ENCODE results near the gene TSPAN9. TPM values are rescaled to one million over a fixed set of nuclear protein-coding genes. Genes with fewer than 3 reads are reported as not detected.

TSPAN9 gene
- total RNA-seq, 1 donor from 2014 or later, result 40.9 TPM

DNA sequence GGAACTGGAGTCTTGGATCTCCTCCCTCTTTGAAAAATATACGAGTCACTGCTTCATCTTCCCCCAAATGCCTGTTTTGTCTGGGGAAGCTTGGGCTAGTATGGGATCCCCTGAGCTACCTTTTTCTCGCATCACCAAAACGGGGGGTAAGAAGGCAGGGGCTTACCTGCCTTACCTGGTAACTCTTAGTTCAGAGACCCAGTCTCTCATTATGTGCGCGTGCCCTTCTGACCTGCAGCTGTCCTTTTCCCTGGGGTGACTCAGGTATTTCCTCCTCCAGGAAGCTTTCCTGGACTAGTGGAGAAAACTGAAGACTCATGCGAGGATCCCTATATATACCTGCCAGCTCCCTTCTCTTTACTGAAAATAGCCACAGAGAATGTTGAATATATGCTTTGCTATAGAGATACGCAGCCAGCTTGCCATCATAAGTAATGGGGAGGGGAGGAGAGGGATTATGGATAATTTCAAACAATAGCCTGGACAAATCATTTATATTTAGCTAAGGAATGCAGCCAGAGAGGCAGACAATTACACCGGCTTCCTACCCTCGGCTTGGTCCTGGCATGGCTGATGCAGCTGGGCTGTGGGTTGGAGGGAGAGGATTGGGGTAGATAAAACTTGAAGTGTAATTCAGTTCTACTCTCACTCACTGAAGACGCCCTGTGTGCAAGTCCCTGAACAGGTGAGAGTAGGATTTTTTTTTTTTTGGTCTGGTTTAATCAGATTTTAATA, 1.1 kb downstream of the TSPAN9 start:
- Histone ChIP-seq H3K4me2 (ENCODE audit: low read length) (peak overlapping the region; percentile 92), H3K79me2 (ENCODE audit: insufficient read depth, low read length) (peaks cover 47% of the 10 kb centered on the region), H3K27me3 (ENCODE audit: insufficient read depth, low read length) (no peaks in the 10 kb centered on the region), H3K36me3 (ENCODE audit: insufficient read depth, low read length) (no peaks in the 10 kb centered on the region), H3K9me3 (ENCODE audit: insufficient read depth, low read depth, low read length) (no peaks in the 10 kb centered on the region), H3K4me3 (ENCODE audit: insufficient read depth, low read depth, low read length) (peak overlapping the region; percentile 67), H3K27ac (ENCODE audit: low read depth, low read length) (no peak overlapping the region), H2AFZ (ENCODE audit: low read depth, low read length) (peak overlapping the region; percentile 74), H3K4me1 (ENCODE audit: insufficient read depth, low read length) (peaks cover 27% of the 10 kb centered on the region), H4K20me1 (ENCODE audit: insufficient read depth, low read length) (peaks cover 32% of the 10 kb centered on the region), H3K9ac (ENCODE audit: low read length) (peak overlapping the region; percentile 85)
- TF ChIP-seq, protein P1, sequence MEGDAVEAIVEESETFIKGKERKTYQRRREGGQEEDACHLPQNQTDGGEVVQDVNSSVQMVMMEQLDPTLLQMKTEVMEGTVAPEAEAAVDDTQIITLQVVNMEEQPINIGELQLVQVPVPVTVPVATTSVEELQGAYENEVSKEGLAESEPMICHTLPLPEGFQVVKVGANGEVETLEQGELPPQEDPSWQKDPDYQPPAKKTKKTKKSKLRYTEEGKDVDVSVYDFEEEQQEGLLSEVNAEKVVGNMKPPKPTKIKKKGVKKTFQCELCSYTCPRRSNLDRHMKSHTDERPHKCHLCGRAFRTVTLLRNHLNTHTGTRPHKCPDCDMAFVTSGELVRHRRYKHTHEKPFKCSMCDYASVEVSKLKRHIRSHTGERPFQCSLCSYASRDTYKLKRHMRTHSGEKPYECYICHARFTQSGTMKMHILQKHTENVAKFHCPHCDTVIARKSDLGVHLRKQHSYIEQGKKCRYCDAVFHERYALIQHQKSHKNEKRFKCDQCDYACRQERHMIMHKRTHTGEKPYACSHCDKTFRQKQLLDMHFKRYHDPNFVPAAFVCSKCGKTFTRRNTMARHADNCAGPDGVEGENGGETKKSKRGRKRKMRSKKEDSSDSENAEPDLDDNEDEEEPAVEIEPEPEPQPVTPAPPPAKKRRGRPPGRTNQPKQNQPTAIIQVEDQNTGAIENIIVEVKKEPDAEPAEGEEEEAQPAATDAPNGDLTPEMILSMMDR (IDR thresholded peaks at IDR 0.05; ENCODE audit: insufficient read depth, low read depth, low read length), result no peak
- TF ChIP-seq EZH2 (IDR thresholded peaks at IDR 0.05; ENCODE audit: insufficient read depth, low read length), result no peak
- FAIRE-seq, result no peak
- Mint-ChIP-seq H3K27me3 (ENCODE audit: low read depth, unreplicated experiment) (peaks cover 3% of the 10 kb centered on the region), H3K4me3 (ENCODE audit: unreplicated experiment) (peak overlapping the region; percentile 88), H3K36me3 (ENCODE audit: low read depth, unreplicated experiment) (peaks cover 8% of the 10 kb centered on the region), H3K9me3 (ENCODE audit: unreplicated experiment) (no peaks in the 10 kb centered on the region), H3K27ac (ENCODE audit: unreplicated experiment) (peak overlapping the region; percentile 62), H3K4me1 (ENCODE audit: low read depth, unreplicated experiment) (peaks cover 6% of the 10 kb centered on the region)
- no peak for DNase-seq (ENCODE audit: low read depth)

DNA sequence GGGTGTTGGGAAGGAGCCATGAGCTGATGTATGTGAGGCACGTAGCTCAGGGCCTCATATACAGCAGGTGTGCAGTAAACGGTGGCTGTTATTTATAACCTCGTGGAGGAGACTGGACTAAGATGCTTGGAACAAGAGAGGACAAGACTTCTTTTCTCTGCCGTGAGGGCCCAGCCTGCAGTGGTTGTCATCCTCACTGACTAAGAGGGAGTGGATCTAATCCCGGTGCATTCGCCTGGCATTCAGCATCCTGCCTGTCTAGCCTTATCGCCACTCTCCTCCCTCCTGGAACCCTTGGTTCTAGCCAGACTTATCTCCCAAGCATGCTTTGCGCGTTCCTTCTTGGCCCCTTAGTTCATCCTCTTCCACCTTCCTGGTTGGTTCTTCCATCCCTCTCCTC, 3.9 kb downstream of the TSPAN9 start:
- H3K4me3 ChIP-seq (ENCODE audit: insufficient read depth, low read depth, low read length), result no peak overlapping the region
- H3K36me3 Mint-ChIP-seq (ENCODE audit: low read depth, unreplicated experiment), result peaks cover 19% of the 10 kb centered on the region
- no peak overlapping the region for H3K4me2 ChIP-seq (ENCODE audit: low read length)
- DNase-seq (ENCODE audit: low read depth) (no peak), FAIRE-seq (no peak)
- no peak overlapping the region for H3K4me3 Mint-ChIP-seq (ENCODE audit: unreplicated experiment)
- no peaks in the 10 kb centered on the region for H3K36me3 ChIP-seq (ENCODE audit: insufficient read depth, low read length)
- H4K20me1 ChIP-seq (ENCODE audit: insufficient read depth, low read length), result peaks cover 36% of the 10 kb centered on the region
- no peak for TF ChIP-seq EZH2 (IDR thresholded peaks at IDR 0.05; ENCODE audit: insufficient read depth, low read length)
- TF ChIP-seq, protein P1 (IDR thresholded peaks at IDR 0.05; ENCODE audit: insufficient read depth, low read depth, low read length), result no peak
- H3K27ac ChIP-seq (ENCODE audit: low read depth, low read length), result no peak overlapping the region
- H3K79me2 ChIP-seq (ENCODE audit: insufficient read depth, low read length), result peaks cover 50% of the 10 kb centered on the region
- H3K9me3 ChIP-seq (ENCODE audit: insufficient read depth, low read depth, low read length), result no peaks in the 10 kb centered on the region
- H3K4me1 ChIP-seq (ENCODE audit: insufficient read depth, low read length), result peaks cover 23% of the 10 kb centered on the region
- no peaks in the 10 kb centered on the region for H3K27me3 ChIP-seq (ENCODE audit: insufficient read depth, low read length)
- H2AFZ ChIP-seq (ENCODE audit: low read depth, low read length), result no peak overlapping the region
- peaks cover 14% of the 10 kb centered on the region for H3K4me1 Mint-ChIP-seq (ENCODE audit: low read depth, unreplicated experiment)
- no peak overlapping the region for H3K27ac Mint-ChIP-seq (ENCODE audit: unreplicated experiment)
- no peaks in the 10 kb centered on the region for H3K9me3 Mint-ChIP-seq (ENCODE audit: unreplicated experiment)
- no peak overlapping the region for H3K9ac ChIP-seq (ENCODE audit: low read length)
- H3K27me3 Mint-ChIP-seq (ENCODE audit: low read depth, unreplicated experiment), result no peaks in the 10 kb centered on the region

DNA sequence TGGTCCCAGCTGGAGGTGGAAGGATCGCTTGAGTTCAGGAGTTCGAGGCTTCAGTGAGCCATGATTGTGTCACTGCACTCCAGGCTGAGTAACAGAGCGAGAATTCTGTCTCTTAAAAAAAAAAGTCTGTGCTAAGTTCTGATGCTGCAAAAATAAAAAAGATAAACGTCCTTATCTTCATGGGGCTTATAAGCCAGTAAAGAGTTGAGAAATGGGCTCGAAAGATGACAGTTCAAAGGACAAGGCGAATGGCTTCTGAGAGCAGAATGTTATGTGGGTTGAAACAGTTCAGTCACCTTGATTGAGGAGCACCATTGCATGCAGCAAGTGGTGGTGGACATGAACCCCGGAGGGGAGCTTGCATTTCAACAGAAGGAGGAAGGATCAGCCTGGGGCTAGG, 4.7 kb downstream of the TSPAN9 start:
- Histone ChIP-seq H3K27me3 (ENCODE audit: insufficient read depth, low read length) (no peaks in the 10 kb centered on the region), H4K20me1 (ENCODE audit: insufficient read depth, low read length) (peaks cover 36% of the 10 kb centered on the region), H3K9me3 (ENCODE audit: insufficient read depth, low read depth, low read length) (no peaks in the 10 kb centered on the region), H3K4me2 (ENCODE audit: low read length) (no peak overlapping the region), H3K79me2 (ENCODE audit: insufficient read depth, low read length) (peaks cover 52% of the 10 kb centered on the region), H2AFZ (ENCODE audit: low read depth, low read length) (no peak overlapping the region), H3K36me3 (ENCODE audit: insufficient read depth, low read length) (no peaks in the 10 kb centered on the region), H3K9ac (ENCODE audit: low read length) (no peak overlapping the region), H3K4me1 (ENCODE audit: insufficient read depth, low read length) (peaks cover 17% of the 10 kb centered on the region), H3K4me3 (ENCODE audit: insufficient read depth, low read depth, low read length) (no peak overlapping the region), H3K27ac (ENCODE audit: low read depth, low read length) (no peak overlapping the region)
- Mint-ChIP-seq H3K4me1 (ENCODE audit: low read depth, unreplicated experiment) (peaks cover 14% of the 10 kb centered on the region), H3K9me3 (ENCODE audit: unreplicated experiment) (no peaks in the 10 kb centered on the region), H3K36me3 (ENCODE audit: low read depth, unreplicated experiment) (peaks cover 20% of the 10 kb centered on the region), H3K27me3 (ENCODE audit: low read depth, unreplicated experiment) (no peaks in the 10 kb centered on the region), H3K27ac (ENCODE audit: unreplicated experiment) (no peak overlapping the region), H3K4me3 (ENCODE audit: unreplicated experiment) (no peak overlapping the region)
- TF ChIP-seq EZH2 (IDR thresholded peaks at IDR 0.05; ENCODE audit: insufficient read depth, low read length), result no peak
- TF ChIP-seq, protein P1 (IDR thresholded peaks at IDR 0.05; ENCODE audit: insufficient read depth, low read depth, low read length), result no peak
- DNase-seq (ENCODE audit: low read depth), result no peak
- no peak for FAIRE-seq
